Caki2 (cell line): ENCODE measurements around the gene CPLX1. TPM values are rescaled to one million over a fixed set of nuclear protein-coding genes. Genes with fewer than 3 reads are reported as not detected.
A peak's percentile ranks its signal among the peaks of the same experiment; 100 is the strongest.

Experiments
- DNase-seq: peaks from one replicate; pipeline ENCODE4 v3.0.0-alpha.2; 2015; ENCODE audit warnings: low read depth
- in situ Hi-C: cut with HindIII; loops from 2 replicates; pipeline ENCODE4 v1.10.0; 2016; ENCODE audit warnings: low sequenced_read_pairs, low pct_unique_long_range_greater_than_20kb, mixed read lengths
- total RNA-seq: library from RNA; depleted of rRNA; stranded (reverse); fragments of >200 nt; shearing (Covaris generic); gene quantifications from 2 replicates; pipeline ENCODE4 v1.2.3, GENCODE V29; 2014; ENCODE audit warnings: low replicate concordance; rRNA removed

Gene CPLX1
- 0.20 and 1.5 TPM in 2 replicates for total RNA-seq

DNA sequence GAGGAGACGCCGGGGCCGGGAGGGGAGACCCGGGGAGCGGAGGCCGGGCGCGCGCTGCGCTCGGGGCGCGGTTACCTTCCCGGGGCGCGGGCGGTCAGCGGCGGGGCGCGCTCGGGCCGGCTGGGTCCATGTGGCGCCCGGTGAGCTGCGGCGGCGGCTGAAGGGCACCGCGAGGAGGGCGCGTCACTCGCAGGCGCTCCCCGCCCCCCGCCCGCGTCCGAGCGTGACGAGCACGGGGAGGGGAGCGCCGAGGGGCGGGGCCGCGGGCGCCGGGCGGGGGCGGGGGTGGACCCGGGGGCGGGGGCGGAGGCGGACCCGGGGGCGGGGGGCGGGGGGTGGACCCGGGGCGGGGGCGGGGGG, at the start of gene CPLX1:
Gene CPLX1, minus strand, starts transcription at position 159 of the 360 bp plus-strand sequence. CDS start 1,607 bp downstream, outside the sequence.
- in situ Hi-C loops = no loop called here
- peak; percentile 41 for DNase-seq

DNA sequence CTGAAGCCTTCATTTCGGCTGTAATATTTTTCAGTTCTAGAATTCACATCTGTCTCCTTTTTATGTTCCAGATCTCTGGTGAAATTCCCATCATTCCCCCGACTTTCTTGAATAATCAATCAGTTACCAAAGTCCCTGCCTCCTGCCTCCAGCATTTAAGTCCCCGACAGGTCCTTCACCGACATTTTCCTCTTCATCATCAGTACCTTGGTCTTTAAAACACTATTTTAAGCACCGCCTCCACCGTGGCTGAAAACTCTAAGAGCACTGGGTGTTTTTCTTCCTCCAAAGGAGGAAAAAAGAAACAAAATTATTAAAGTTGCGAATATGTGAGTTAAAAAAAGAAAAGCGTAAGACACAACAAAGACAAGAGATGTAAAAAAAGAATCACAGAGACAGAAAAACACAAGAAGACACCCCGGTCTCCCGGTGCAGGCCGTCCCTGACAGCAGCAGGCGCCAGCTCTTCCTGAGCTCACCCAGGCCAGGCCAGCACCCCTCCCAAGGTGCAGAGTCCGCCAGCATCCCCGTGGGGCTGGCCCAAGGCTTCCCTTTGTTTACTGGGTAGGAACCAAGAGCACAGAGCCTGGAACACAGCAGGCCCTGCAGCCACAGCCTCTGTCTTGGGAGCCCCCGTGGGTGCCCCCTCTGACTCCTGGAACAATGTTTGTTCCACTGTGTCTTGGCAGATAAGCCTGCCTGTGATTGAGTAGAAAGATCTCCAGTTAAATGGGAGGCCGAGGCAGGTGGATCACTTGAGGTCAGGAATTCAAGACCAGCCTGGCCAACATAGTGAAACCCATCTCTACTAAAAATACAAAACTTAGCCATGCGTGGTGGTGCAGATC, 49.3 kb upstream of the CPLX1 start:
- no peak for DNase-seq
- in situ Hi-C loops = no loop called here

DNA sequence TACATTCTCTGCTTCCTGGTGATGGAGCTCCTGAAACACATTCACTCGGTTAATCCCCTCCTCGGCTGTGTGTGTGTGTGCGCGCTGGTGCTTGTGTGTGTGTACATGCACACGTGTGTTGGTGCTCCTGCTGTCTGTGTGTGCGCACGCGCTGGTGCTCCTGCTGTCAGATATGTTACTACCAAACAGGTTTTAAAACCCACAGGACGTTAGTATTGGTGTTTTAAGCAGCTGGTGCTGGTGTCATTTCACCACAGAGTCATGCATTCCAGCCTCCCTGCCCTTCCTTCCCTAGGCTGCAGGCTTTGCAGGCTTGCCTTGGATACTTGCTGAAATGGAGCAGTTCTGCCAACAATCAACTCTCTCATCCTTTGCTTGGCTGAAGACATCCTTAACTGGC, 48.1 kb upstream of the CPLX1 start:
- no peak for DNase-seq
- in situ Hi-C loops = no loop called here

DNA sequence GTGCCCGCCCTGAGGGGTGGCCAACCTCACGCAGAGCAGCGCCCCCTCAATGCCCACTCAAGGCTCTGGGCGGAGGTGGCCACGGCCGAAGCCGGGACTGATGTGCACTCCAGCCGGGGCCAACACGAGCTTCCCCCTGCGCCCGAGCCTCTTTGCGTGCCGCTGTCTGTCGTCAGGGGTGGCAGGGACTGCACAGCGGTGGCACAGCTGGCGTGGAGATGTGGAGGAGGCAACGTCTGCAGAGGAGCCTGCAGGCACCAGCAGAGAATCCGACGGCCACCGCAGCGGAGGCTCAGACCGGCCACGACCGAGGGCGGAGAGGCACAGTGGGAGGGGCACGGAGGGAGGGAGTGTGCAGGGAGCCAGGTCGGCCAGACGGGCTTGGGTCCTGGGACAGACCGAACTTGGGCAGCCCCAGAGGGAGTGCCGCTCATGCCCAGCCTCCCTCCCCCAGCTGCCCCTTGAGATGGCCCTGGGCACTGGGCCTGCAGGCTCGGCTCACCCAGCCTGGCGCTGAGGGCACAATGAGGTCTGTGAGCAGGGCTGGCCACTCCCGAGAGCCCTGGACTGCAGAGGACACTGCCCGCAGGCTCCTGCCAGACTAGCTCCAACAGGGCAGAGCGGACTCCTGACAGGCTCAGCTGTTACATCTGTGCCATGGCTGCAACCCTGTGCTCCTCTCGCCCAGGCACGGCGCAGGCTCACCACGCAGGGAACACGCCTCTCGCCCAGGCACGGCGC, 46.5 kb upstream of the CPLX1 start:
- no peak for DNase-seq
- in situ Hi-C loops = no loop called here

DNA sequence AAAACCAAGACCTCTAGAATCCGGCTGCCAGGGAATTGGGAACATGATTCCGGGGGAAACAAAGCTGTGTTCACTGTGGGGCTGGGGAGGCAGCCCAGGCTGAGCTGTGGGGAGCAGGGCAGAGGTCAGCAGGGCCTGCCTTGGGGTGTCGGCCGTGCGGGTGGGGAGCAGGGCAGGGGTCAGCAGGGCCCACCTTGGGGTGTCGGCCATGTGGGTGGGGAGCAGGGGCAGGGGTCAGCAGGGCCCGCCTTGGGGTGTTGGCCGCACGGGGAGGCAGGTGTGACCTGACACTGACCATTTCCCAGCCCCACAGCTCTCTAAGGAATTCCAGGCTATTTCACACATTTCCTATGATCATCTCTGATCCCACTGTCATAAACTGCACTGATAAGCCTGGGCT, 45.6 kb upstream of the CPLX1 start:
- in situ Hi-C loops = no loop called here

DNA sequence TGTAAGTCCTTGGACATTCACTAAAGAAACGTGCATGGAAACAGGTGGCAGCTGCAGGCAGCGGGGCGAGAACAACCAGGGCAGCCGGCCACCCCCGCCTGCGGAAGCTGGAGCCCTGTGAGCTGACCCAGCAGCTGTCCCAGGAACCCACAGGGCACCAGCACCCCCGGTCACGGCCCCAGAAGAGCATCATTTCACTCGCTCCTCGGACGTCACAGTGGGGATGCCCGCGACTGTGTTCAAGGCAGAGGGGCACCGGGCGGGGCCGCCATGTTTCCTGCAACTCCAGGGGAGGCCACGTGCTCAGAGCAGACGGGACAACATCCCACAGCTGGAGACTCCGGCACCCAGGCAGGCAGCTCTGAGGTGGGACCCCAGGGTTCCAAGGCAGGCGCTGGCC, 45.0 kb upstream of the CPLX1 start:
- in situ Hi-C loops = no loop called here
- DNase-seq = no peak

More for the DNA sequence above, 45.6 kb upstream of the CPLX1 start:
- no peak for DNase-seq

DNA sequence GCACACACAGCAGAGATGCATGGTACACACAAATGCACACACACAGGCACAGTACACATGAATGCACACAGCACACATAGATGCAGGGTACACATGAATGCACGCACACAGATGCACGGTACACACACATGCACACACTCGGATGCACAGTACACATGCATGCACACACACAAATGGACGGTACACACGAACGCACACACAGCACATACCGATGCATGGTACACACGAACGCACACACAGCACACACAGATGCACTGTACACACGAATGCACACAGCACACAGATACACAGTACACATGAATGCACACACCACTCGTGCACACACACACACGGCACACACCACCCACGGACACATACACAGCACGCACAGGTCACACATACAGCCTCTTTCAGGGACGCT, 43.8 kb upstream of the CPLX1 start:
- no peak for DNase-seq
- in situ Hi-C loops = no loop called here

DNA sequence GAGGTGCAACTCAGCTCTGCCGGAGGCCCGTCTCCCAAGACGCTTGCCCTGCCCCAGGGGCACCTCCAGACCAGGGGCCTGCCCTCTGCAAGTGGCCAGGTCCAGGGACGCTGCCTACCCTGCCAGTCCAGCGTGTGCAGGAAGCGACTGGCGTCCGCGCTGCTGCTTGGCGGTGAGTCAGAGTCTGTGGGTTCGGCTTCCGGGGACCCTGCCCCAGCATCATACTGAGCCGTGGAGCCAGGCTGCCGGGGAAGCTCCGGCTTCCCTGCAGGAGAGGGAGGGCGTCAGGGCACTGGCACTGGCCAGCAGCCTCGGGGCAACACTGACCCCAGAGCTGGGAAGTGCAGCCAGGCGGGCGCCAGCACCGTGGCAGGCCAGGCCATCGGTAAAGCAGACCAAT, 42.5 kb upstream of the CPLX1 start:
- in situ Hi-C loops = no loop called here
- DNase-seq = no peak

DNA sequence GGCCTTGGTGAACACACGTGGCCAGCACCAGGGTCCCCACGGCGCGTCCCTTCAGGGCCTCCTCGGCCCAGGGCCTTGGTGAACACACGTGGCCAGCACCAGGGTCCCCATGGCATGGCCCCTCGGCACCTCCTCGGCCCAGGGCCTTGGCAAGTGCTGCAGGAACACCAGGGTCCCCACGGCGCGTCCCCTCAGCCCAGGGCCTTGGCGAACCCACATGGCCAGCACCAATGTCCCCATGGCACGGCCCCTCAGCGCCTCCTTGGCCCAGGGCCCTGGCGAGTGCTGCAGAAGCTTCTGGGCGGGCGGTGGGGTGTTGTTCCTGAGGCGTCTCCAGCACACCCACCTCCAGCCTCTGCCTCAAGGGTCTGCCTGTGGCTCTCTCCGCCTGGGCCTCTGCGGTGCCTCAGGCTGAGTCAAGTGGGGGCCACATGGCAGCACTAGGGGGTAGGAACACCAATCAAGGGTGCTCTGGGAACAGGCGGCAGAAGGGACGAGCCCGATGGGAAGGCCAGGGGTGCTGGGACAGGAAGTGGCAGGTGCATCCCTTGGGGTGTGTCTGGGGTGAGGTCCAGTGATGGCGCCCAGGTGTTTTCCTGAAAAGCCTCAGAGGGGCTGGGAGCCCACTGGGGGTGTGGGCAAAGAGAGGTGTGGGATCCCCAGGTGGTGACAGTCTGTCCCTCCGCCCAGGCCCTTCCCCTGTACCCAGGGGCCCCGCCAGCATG, 41.8 kb upstream of the CPLX1 start:
- DNase-seq = no peak
- in situ Hi-C loops = no loop called here

DNA sequence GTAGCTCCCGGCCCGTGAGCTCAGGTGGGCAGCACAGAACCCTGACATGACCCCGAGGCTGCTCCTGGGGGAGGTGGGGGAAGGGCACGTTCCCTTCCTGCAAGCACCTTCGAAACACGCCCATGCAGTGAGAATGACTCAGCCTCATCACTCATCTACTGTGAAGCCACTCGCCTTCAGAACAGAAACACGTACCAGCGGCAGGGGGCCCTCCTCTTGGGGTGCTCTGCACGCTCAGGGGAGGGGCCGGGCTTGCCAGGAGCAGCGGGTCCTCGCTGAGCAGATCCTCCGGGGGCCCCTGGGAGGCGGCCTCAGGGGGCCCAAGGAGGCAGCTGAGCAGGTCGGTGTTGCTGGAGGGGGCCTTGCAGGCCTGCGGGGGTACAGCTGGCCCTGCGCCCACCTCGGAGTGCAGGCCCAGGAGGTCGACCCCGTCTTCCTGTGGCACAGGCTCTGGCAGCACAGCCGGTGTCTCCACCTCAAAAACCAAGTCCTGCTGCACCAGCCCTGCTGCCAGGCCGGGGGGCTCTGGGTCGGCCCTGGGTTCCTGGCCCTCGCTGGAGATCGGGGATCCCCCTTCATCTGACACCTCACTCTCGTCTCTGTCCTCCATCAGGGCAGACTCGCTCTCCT, 40.9 kb upstream of the CPLX1 start:
- in situ Hi-C loops = no loop called here
- peak; percentile 54 for DNase-seq

DNA sequence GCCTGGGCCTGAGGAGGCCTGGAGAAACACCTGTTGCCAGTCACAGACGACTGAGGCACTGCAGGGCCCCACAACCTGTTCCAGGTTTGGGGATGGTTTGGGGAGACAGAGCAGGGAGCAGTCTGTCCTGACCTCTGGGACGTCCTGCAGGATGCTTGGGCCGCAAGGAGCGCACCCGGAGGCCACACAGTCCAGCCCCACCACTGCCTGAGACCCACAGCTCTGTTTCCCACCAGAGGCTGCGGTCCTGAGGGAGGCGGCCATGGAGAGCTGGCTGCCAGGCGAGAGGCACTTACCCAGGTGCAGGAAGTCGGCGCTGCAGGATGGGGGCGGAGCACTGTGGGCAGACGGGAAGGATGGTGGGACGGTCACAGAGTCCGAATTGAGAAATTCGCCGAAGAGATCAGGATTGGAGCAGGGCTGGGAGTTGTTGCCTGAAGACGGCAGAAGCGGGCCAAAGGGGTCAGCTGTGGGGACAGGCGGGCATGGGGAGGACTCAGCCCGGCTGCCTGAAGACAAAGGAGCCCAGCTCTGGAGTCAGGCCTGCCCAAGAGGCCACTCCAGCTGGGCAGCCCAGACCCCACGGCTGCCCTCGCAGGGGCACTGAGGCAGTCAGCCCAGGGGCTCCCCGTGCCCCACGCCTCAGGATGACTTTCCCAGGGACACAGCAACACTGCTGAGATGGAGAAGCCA, 40.3 kb upstream of the CPLX1 start:
- in situ Hi-C loops = no loop called here
- DNase-seq = no peak

DNA sequence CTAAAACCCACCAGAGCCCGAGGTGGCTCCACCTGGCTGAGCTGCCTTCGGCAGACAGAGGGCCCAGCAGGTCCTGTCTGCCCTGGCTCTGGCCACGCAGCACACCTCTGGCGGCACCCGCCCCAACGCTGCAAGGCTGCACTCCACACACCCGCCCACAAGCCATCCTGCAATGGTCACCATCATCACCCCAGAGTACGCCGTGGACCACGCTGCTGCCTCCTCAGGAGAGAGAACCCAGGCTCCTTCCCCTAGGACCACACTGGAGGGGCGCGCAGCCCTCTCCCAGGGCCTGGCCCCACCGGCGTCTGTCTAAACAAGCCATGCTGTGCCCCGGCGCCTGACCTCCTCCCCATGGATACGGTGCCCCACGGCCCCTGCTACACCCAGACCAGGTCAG, 39.6 kb upstream of the CPLX1 start:
- DNase-seq = no peak
- in situ Hi-C loops = no loop called here

DNA sequence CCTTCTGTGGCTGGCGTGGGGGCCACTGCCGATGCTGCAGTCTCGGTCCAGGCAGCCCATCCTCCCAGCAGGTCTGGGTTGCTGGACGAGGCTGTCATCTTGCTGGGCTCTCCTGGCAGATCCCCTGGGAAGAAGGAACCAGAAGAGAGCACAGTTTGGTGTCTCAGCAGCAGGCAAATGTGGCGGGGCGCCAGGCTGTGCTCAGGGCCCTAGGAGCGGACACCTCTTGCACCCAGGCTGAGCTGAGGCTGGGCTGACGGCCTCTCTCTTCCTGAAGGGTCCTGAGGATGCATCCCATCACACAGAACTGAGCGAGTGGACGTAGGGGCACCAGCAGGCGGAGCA, 39.2 kb upstream of the CPLX1 start:
- no peak for DNase-seq
- in situ Hi-C loops = no loop called here

DNA sequence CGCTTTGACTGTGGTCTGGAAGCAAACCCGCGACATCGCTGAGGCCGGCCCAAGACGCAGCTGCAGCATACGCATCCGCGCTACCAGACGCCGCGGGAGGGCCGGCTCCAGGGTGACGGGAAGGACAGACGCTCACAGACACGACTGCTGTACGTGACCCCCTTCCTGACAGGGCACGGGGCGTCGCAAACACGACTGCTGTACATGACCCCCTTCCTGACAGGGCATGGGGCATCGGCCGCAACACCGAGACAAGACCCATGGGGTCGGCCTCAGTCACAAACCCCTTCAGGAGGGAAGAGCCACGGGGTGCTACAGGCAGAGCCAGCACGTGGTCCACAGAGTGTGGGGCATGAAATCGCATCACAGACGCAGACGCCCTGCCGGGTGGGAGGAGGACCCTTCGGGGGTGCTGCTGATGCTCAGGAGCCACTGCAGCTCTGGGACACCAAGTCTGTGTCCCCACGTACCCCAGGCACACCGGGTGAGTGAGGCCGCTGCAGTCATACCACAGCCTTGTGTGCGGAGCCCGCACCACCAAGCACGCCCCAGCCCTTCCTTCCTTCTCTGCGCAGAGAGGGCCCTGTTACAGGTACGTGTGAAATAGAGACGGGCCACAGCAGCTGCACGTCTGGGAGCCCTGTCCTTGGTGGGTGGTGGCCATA, 38.7 kb upstream of the CPLX1 start:
- DNase-seq = no peak
- in situ Hi-C loops = no loop called here

DNA sequence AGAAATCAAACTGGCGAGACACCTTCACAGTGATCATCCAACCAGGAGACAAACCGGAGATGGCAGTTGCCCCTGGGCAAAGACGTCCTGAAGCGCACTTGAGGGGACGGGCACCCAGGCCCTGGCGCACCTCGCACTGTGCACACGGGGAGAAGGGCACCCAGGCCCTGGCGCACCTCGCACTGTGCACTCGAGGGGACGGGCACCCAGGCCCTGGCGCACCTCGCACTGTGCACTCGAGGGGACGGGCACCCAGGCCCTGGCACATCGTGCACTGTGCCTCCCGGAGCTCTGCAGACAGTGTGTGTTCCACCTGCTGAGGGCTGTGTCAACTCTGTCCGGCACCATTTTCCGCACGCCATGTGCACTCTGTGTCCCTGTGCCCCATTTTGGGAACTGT, 34.6 kb upstream of the CPLX1 start:
- DNase-seq = no peak
- in situ Hi-C loops = no loop called here

DNA sequence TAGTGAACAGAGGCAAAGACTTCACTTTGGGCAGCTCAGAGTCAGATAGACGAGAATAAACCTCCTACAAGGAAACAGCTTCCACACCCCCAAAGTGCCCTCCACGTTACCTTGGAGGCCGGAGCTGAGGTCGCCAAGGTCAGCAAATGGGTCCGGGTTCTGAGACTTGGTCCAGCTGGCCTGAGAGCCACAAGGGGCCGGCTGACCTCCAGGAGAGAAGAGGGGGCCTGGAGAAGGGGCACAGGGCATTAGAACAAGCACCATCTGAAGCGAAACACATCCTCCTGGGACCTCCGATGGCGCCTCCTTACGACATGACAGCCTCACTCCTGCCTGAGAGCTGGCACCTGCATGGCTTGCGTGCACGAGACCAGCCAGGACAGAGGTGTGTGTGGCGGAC, 33.6 kb upstream of the CPLX1 start:
- in situ Hi-C loops = no loop called here
- DNase-seq = no peak

DNA sequence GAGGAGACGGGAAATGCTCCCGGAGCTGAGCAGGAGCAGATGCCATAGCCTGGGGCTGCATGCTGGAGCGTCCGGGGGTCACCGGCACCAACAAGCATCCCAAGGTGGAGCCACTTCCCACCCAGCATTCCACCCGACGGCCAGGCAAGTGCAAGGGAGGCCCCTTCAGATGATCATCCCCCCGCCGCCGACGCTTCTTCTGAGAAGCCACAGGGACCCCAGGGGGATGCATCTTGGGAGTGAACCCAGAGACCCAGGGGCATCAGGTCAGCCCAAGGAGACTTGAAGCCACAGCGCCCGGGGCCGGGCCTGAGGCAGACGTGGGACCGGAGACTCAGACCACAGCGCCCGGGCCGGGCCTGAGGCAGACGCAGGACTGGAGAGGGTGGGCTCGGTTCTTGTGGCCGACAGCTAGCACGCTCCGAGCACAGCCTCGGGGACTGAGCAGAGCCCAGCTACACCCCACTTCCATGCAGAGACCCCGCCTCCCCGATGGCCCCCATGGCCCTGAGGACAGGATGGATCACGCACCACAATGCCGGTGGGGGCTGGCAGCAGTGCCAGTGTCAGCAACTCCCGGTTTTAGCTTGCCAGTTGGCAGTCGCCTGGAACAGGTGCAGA, 33.0 kb upstream of the CPLX1 start:
- in situ Hi-C loops = no loop called here
- no peak for DNase-seq
